ENCODE results near the gene CDK3.

CDK3 gene

GRCh38 chr17:76011951-76012350, 11.3 kb downstream of the CDK3 start:
- in situ Hi-C loops (cut with MboI; ENCODE audit: low sequenced_read_pairs): loop anchor here (25.0 kb wide), 1 partner anchor 100 kb away; the partner anchor contains the start of gene EXOC7

- in situ Hi-C loops (cut with MboI; ENCODE audit: low sequenced_read_pairs): loop anchor here (25.0 kb wide), 1 partner anchor 99 kb away; the partner anchor contains the start of gene EXOC7
Measured at GRCh38 chr17:76013377-76013932, 12.8 kb downstream of the CDK3 start.

DNA sequence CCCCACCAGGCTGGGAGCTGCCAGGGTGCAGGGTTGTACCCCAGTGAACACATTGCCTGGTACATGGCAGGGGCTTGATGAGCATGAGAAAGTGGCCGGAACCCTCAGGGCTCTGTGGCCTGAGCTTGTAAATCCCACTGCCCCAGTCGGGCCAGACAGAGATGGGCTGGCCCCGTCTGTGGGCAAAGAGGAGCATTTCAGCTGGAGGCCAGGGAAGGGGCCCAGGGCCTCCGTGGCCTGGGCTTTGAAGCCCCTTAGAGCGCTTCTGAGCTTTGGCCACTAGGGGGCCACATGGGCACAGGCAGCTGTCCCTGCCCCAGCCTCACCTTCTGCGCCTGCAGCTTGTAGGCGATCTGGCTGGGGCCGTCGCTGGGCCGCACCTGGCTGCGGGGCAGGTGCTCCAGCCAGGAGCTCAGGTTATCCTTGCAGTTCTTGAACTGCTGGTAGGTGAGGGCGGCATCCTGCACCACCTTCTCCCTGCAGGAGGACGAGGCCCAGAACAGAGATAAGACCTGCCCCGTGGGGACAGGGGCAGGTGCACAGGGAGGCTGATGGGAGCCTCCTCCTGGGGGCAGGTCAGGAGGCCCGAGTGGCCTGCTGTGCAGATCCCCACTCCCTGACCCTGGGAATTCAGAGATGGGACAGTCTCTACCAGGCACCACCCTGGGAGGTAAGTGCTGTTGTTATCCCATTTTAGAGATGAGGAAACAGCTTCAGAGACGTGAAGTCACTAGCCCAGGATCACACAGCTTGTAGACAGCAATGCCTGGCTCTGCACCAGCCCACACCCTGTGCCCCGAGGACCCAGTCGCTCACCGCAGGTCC, 13.7 kb downstream of the CDK3 start:
- in situ Hi-C loops (cut with MboI; ENCODE audit: low sequenced_read_pairs): loop anchor here (25.0 kb wide), 1 partner anchor 98 kb away; the partner anchor contains the start of gene EXOC7

DNA sequence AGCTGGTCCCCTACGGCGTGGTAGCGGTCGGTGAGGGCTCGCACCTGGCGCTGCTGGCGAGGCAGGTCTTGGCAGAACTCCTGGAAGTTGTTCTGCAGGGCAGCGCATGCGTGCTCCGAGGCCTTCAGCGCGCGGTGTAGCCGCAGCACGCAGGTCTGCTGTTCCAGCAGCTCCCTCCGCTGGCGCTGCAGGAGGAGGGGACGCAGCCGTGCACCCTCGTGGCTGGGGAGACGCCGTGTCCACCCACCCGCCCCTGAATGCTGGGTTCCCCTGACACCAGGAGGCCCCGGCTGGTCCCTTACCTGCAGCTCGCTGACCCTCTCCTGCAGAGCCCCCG, 14.2 kb downstream of the CDK3 start:
- in situ Hi-C loops (cut with MboI; ENCODE audit: low sequenced_read_pairs): loop anchor here (25.0 kb wide), 1 partner anchor 97 kb away; the partner anchor contains the start of gene EXOC7

GRCh38 chr17:76017481-76018339, 17.1 kb downstream of the CDK3 start:
- in situ Hi-C loops (cut with MboI; ENCODE audit: low sequenced_read_pairs): loop anchor here (25.0 kb wide), 1 partner anchor 95 kb away; the partner anchor contains the start of gene EXOC7

GRCh38 chr17:76018340-76018680, 17.7 kb downstream of the CDK3 start:
- in situ Hi-C loops (cut with MboI; ENCODE audit: low sequenced_read_pairs): loop anchor here (25.0 kb wide), 1 partner anchor 94 kb away; the partner anchor contains the start of gene EXOC7

DNA sequence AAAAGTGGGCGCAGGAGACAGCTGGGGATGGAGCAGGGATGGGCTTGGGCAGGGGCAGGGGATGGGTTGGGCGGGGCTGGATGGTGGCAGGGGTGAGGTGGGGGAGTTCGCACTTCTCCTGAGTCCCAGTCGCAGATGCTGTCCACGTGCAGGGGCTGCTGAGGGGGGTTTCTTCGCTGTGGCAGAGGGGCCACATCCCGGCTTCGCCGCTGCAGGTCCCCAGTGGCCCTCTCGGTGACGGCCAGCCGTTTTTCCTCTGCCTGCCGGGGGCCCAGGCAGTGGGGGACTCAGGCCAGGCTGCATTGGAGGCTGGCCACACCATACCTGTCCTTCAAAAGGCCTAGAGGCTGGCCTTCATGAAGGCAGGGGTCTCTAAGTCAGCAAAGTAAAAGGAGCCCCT, 18.1 kb downstream of the CDK3 start:
- in situ Hi-C loops (cut with MboI; ENCODE audit: low sequenced_read_pairs): loop anchor here (25.0 kb wide), 1 partner anchor 94 kb away; the partner anchor contains the start of gene EXOC7

DNA sequence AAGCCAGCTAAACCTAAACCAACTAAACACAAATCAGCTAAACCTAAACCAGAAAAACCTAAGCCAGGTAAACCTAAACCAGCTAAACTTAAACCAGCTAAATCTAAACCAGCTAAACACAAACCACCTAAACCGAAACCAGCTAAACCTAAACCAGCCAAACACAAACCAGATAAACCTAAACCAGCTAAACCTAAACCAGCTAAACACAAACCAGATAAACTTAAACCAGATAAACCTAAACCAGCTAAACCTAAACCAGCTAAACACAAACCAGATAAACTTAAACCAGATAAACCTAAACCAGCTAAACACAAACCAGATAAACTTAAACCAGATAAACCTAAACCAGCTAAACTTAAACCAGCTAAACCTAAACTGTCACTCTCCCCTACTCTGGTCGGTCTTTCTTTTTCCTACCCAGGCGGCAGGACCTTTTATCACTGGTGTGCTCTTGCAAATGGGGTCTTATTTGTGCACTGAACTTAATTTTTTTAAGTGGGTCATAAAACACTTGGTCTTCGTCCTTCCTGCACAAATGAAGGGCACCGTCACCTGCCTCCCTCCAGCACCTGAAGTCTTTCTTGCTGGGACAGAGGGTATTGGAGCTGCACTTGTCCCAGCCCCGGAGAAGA, 19.3 kb downstream of the CDK3 start:
- in situ Hi-C loops (cut with MboI; ENCODE audit: low sequenced_read_pairs): loop anchor here (25.0 kb wide), 1 partner anchor 92 kb away; the partner anchor contains the start of gene EXOC7

- in situ Hi-C loops (cut with MboI; ENCODE audit: low sequenced_read_pairs): loop anchor here (25.0 kb wide), 1 partner anchor 90 kb away; the partner anchor contains the start of gene EXOC7
Measured at GRCh38 chr17:76022285-76022684, 21.6 kb downstream of the CDK3 start.

GRCh38 chr17:76022973-76023899, 22.6 kb downstream of the CDK3 start:
- in situ Hi-C loops (cut with MboI; ENCODE audit: low sequenced_read_pairs): loop anchor here (25.0 kb wide), 1 partner anchor 89 kb away; the partner anchor contains the start of gene EXOC7

- in situ Hi-C loops (cut with MboI; ENCODE audit: low sequenced_read_pairs): loop anchor here (25.0 kb wide), 1 partner anchor 88 kb away; the partner anchor contains the start of gene EXOC7
Measured at GRCh38 chr17:76023900-76024237, 23.2 kb downstream of the CDK3 start.

DNA sequence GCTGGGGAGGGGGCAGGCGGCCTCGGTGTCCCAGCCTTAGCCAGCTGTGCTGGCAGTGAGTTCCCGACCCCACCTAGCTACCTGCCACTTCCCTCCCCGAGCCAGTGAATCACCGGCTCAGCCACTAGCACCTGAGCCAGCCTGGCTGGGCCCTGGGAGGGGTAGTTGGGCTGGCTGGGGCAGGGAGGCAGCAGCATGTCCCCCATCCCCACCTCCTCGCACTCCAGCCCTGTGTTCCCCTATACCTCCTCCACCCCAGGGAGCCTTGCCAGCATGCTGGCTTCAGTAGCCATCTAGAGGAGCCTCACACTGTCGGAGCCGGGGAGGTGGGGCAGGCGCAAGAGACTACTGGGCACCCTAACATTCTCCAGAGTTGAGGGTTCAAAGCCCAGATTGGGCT, 23.7 kb downstream of the CDK3 start:
- in situ Hi-C loops (cut with MboI; ENCODE audit: low sequenced_read_pairs): loop anchor here (25.0 kb wide), 1 partner anchor 88 kb away; the partner anchor contains the start of gene EXOC7

- in situ Hi-C loops (cut with MboI; ENCODE audit: low sequenced_read_pairs): no loop called here
Measured at GRCh38 chr17:76025294-76025693, 24.6 kb downstream of the CDK3 start.

DNA sequence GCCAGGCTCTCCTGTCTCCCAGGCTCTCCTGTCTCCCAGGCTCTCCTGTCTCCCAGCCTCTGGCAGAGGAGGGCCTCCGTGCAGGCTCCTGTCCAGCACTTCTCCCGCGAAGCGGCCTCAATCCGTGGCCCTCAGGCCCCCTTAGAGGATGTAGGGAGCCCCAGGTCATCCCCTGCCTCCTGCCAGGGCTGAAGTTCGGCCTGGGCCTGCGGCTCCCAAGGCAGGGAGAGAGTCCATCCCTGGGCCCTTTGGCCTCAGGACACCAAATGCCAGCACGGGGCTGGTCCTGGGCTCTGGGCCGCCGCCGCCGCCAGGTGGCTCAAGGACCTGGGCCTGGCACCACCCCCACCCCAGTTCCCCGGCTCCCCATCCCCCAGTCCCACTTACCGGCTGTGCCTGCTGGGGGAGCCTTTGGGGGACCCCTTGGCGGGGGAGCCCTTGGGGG, 26.1 kb downstream of the CDK3 start:
- in situ Hi-C loops (cut with MboI; ENCODE audit: low sequenced_read_pairs): no loop called here

GRCh38 chr17:76027159-76027839, 26.6 kb downstream of the CDK3 start, which contains the start of gene EVPL:
Gene EVPL, minus strand, starts transcription at chr17:76027306. Its CDS starts 108 bp downstream, at chr17:76027198.
- in situ Hi-C loops (cut with MboI; ENCODE audit: low sequenced_read_pairs): no loop called here

DNA sequence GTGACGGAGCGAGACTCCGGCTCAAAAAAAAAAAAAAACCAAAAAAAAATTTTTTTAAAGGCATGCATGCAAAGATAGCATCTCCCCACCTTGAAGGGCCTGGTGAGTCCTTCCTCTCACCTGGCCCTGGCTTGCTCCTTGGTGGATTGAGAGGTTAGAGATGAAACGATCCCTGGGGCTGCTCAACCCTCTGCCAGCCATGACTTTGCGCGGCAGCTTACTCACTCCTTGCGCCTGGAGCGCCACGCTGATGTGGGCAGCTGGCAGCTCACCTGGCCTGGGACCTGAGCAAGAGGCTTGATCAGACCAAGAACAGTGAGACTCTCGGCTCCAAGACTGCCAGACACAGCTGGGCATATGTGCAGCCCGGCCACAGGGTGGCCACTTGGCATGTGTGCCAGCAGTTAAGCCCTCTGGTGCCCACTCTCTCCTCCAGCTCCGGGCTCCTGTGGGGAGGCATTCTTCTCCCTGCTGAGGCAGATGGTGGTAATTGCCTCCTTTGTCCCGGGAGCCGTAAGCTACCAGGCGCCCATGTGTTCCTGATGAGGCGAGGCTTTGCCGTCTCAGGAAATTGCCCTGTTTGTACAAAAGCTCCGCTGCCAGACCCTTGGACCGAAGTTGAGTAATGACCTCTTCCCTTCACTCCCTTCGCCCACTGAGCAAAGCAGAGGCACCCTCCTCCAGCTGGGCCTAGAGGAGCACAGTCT, 31.6 kb downstream of the CDK3 start:
- in situ Hi-C loops (cut with MboI; ENCODE audit: low sequenced_read_pairs): no loop called here

- in situ Hi-C loops (cut with MboI; ENCODE audit: low sequenced_read_pairs): no loop called here
Measured at GRCh38 chr17:76032780-76033108, 32.1 kb downstream of the CDK3 start.

- in situ Hi-C loops (cut with MboI; ENCODE audit: low sequenced_read_pairs): no loop called here
Measured at GRCh38 chr17:76033139-76033538, 32.5 kb downstream of the CDK3 start.
